Activated CD4-positive, alpha-beta T cell treated with anti-CD3 and anti-CD28 coated beads, Interleukin-10, Interleukin-2, amounts not matched to agents 100 ng/mL and 50 ng/mL, durations not matched to agents 16 hours and 8 hours (primary cell): ENCODE measurements around the gene KIF14.
"Not testable (repeated sequence)": the region's sequence is repeated elsewhere in the genome, so short reads cannot be mapped to it uniquely, and the experiment has no call there.

Experiments used
- DNase-seq: peaks from one replicate; pipeline ENCODE4 v3.0.0-alpha.2; 2020

The KIF14 gene

GRCh38 chr1:200542162-200542561 lies 78.4 kb downstream of the KIF14 start:
- no peak for DNase-seq

DNA sequence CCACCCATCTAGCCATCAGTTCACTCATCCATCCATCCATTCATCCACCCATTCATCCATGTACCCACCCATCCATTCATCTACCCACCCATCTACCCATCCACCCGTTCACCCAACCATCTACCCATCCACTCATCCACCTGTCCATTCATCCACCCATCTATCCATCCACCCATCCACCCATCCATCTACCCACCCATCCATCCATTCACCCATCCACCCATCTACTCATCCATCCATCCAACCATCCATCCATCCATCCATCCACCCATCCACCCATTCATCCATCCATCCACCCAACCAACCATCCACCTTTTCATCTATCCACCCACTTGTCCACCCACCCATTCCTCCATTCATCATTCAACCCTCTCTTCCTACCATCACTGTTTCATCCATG lies 80.3 kb downstream of the KIF14 start:
- DNase-seq: no peak

DNA sequence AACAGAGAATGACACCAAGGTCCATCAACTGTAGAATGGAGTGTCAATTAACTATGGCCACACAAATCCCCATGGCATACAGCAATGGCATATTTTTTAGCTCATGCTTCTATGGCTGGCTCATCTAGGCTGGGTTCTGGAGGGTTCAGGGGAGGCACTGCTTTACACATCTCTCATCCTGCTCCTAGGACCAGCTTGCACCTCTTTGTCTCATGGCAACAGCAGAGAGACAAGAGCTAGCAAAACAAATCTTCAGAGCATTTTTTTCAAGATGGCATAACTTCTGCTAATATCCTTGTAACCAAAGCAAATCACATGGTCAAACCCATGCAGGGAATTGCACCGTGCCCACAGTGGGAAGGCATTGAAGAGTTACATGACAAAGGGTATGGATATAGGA lies 82.4 kb downstream of the KIF14 start:
- DNase-seq: no peak

- DNase-seq: peak; percentile 34
Observed at GRCh38 chr1:200535605-200536004, 84.9 kb downstream of the KIF14 start.

DNA sequence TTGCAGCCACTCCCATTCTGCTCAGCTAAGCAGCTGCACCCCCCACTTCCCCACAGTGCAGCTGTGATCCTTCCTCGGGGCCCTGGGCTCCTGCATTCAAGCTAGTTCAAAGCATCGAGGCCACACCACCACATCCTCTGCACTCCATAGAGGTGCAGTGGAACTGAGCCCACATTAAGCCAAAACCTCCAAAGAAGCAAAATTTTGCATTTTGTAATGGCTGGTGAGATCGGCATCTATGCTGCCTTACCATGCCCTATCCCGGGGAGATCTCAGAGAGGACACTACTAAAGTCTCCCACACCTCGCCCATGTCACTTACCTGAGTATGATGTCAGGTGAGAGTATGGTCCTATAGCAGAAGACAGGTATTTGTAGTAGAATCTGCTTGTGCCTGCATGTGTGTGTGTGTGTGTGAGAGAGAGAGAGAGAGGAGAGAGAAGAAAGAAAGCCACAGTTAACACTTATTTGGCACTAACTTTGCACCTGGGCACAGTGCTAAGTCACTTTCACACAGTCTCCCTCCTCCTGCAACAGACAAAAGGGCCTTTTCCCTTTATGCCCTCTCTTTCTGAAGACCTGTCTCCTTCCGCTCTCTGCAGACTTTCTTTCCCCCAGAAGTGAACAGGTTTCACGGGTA lies 89.8 kb downstream of the KIF14 start:
- DNase-seq: no peak

- no peak for DNase-seq
Observed at GRCh38 chr1:200528858-200529606, 91.5 kb downstream of the KIF14 start.

GRCh38 chr1:200527670-200528069 lies 92.9 kb downstream of the KIF14 start:
- DNase-seq: no peak

DNA sequence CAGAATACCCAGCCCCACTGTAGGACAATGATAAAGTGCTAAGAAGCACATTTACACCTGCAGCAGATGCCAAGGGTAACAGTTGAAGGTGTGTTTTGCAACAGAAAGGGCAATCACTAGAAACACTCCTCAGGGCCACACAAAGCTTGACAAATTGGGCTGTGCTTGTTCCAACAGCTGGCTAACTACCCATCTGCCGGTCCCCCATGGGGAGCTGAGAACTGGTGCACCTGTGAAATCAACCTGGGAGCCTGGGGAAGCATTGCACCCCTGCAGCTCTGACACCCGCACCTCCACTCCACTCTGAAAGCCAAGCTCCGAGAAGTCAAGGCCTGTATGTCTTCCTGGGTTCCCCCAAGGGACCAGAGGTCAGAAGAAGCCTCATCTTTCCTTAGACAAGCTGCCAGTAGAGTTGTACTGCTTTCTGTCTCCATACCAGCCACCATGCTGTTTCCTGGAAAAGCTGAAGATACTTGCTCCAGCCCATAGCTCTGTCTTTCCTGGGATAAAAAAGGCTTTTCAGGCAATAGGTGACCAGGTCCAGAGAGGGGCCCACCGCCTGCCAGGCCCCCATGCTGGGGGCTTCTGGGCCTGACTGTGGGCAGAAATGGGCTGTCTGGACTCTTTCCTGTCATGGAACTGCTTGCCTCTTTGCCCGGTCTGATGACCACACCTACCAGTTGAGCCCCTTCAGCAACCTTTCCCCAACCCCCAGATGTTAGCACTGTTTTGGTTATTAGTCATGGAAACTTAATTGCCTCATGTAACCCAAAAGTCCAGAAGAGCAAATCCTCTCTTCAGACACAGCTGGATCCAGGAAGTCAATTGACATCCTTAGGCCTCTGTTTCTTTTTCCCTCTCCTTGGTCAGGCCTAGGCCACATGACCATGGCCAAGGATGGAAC lies 93.6 kb downstream of the KIF14 start:
- DNase-seq: no peak

GRCh38 chr1:200525090-200525987 lies 95.2 kb downstream of the KIF14 start:
- no peak for DNase-seq

DNA sequence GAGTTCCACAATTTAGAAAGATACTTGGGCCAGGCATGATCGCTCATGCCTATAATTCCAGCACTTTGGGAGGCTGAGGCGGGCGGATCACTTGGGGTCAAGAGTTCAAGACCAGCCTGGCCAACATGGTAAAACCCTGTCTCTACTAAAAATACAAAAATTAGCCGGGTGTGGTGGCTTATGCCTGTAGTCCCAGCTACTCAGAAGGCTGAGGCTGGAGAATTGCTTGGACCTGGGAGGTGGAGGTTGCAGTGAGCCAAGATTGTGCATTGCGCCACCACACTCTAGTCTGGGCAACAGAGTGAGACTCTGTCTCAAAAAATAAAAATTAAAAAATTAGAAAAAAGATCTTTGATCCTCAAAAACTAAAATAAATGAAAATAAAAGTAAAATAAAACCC lies 96.0 kb downstream of the KIF14 start:
- DNase-seq: not testable (repeated sequence)

DNA sequence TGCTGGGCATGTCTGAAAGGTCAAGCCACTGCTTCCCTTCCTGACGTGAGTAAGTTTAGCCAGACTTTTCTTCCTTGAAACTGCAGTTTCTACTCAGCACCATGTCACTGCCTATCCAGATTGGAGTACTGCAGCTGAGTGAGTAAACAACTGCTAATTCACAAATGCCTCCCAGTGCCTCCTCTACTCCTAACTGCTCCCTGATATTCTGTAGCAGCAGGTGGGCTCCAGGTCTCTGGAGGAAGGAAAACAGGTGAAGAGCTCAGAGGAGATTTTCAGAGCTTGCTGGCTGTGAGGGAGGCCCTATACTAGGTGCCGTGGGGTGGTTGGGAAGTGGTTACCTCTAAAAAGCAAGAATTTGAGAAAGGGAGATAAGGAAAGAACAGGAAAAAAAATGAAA lies 96.5 kb downstream of the KIF14 start:
- DNase-seq: no peak

GRCh38 chr1:200520735-200521134 lies 99.8 kb downstream of the KIF14 start:
- DNase-seq: no peak

DNA sequence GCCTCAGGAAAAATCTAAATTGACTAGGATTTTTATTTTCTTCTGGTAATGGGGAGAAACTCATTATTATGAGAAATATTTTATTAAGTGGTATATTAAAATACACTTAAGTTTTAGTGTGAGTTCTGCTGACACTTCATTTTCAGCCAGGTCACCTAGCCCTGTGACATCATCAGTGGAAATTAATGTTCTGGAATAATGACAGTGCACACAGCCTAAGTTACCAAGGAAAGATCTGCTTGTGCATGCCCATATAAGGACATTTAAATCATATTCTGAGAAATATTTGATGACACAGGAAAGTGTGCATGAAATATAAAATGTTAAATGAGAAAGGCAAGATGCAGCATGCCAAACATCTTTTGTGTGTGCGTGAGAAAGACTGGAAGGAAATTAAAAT lies 102.0 kb downstream of the KIF14 start:
- DNase-seq: no peak

GRCh38 chr1:200512191-200512590 lies 108.4 kb downstream of the KIF14 start:
- no peak for DNase-seq

- DNase-seq: peak; percentile 83
Observed at GRCh38 chr1:200510228-200510623, 110.3 kb downstream of the KIF14 start.

- no peak for DNase-seq
Observed at GRCh38 chr1:200506471-200506870, 114.1 kb downstream of the KIF14 start.

- DNase-seq: no peak
Observed at GRCh38 chr1:200505257-200505656, 115.3 kb downstream of the KIF14 start.
